ENCODE data around the gene C2orf68.

GRCh38 chr2:85615413-85615728 is 3.5 kb upstream of the C2orf68 start:
- TF ChIP-seq CTCF (IDR thresholded peaks at IDR 0.05; ENCODE audit: control extremely low read depth in 1 of 3, insufficient read depth in 1 of 3, low read depth in 1 of 3, low read length in 3 of 3), result no peak
- no peak for TF ChIP-seq JUND (IDR thresholded peaks at IDR 0.05; ENCODE audit: low read length)
- no peak for TF ChIP-seq POLR2AphosphoS5 (IDR thresholded peaks at IDR 0.05; ENCODE audit: low read depth, low read length)
- no peak for TF ChIP-seq POLR2A (IDR thresholded peaks at IDR 0.05; ENCODE audit: control extremely low read depth in 1 of 2, low read depth in 2 of 2, low read length in 2 of 2)
- TF ChIP-seq ZNF274 (IDR thresholded peaks at IDR 0.05; ENCODE audit: borderline replicate concordance, extremely low read depth, low read length), result no peak
- TF ChIP-seq EP300 (IDR thresholded peaks at IDR 0.05; ENCODE audit: borderline replicate concordance in 1 of 2, low read depth in 2 of 2, low read length in 2 of 2), result no peak
- no peak for TF ChIP-seq MAFK (IDR thresholded peaks at IDR 0.05; ENCODE audit: low read depth, low read length)
- no peak for TF ChIP-seq JUN (IDR thresholded peaks at IDR 0.05; ENCODE audit: low read depth, low read length)
- no peak for TF ChIP-seq FOSL1 (IDR thresholded peaks at IDR 0.05; ENCODE audit: insufficient read depth, low read depth, low read length)
- TF ChIP-seq SUZ12 (IDR thresholded peaks at IDR 0.05; ENCODE audit: low read length), result no peak
- TF ChIP-seq SP1 (IDR thresholded peaks at IDR 0.05; ENCODE audit: low read depth, low read length), result no peak
- TF ChIP-seq MAX (IDR thresholded peaks at IDR 0.05), result no peak
- TF ChIP-seq BCL11A (IDR thresholded peaks at IDR 0.05; ENCODE audit: low read depth in 2 of 2, low read length in 2 of 2), result no peak
- TF ChIP-seq ATF2 (IDR thresholded peaks at IDR 0.05; ENCODE audit: low read length), result no peak
